H1 (cell line): ENCODE results near the gene BRPF1. TPM values are rescaled to one million over a fixed set of nuclear protein-coding genes. Genes with fewer than 3 reads are reported as not detected.

Source experiments
- CTCF ChIA-PET: fragments of 300-600 bp; sonication (Branson Sonifier 250); formaldehyde crosslinking; loops from one replicate; lab custom pipeline; 2021; ENCODE audit not compliant: partially characterized antibody; lab: Charles Lee
- POLR2A ChIA-PET: fragments of 300-600 bp; sonication (Branson Sonifier 250); formaldehyde crosslinking; loops from one replicate; lab custom pipeline; 2021; ENCODE audit warnings: inconsistent platforms; ENCODE audit not compliant: partially characterized antibody; lab: Charles Lee
- DNase-seq, 2 experiments: peaks; one replicate each; pipeline versions ENCODE4 v3.0.0 to v3.0.0-alpha.2; 2010 to 2022; ENCODE audit warnings: low spot score in 2 of 2, low read depth in 1 of 2, mixed read lengths in 1 of 2
- FAIRE-seq: peaks from 2 replicates; lab custom pipeline; 2011; peaks lifted over from hg19 to GRCh38; lab: Jason Lieb, UNC
- H2AFZ ChIP-seq: 2 replicates; pipeline ENCODE4 v1.8.1; 2012; ENCODE audit warnings: low read length, inconsistent platforms
- H2AK5ac ChIP-seq: 2 replicates; pipeline ENCODE4 v1.6.1; 2013; ENCODE audit warnings: low read depth, low read length
- H2BK120ac ChIP-seq: replicated peaks from 2 replicates; pipeline ENCODE3; 2013; ENCODE audit warnings: low read depth, low read length, inconsistent platforms
- H2BK12ac ChIP-seq: 2 replicates; pipeline ENCODE4 v1.6.1; 2013; ENCODE audit warnings: low read depth, low read length
- H2BK15ac ChIP-seq: 2 replicates; pipeline ENCODE4 v1.6.1; 2013; ENCODE audit warnings: low read length
- H2BK20ac ChIP-seq: 2 replicates; pipeline ENCODE4 v1.6.1; 2013; ENCODE audit warnings: low read length
- H2BK5ac ChIP-seq: 2 replicates; pipeline ENCODE4 v1.6.1; 2013; ENCODE audit warnings: low read depth, low read length
- H3K14ac ChIP-seq: 2 replicates; pipeline ENCODE4 v1.6.1; 2013; ENCODE audit warnings: inconsistent platforms; ENCODE audit not compliant: insufficient read length
- H3K18ac ChIP-seq: 2 replicates; pipeline ENCODE4 v1.6.1; 2013; ENCODE audit warnings: low read length; ENCODE audit errors: extremely low read depth
- H3K23ac ChIP-seq: 2 replicates; pipeline ENCODE4 v1.6.1; 2013; ENCODE audit warnings: inconsistent platforms; ENCODE audit not compliant: insufficient read length
- H3K23me2 ChIP-seq: 2 replicates; pipeline ENCODE4 v1.6.1; 2013; ENCODE audit warnings: low read depth, low read length
- H3K27ac ChIP-seq: 2 replicates; pipeline ENCODE4 v1.6.1; 2011; ENCODE audit warnings: low read depth, low read length, inconsistent platforms
- H3K27me3 ChIP-seq, 4 experiments: replicated peaks in 1 of 4; 1 replicate in 1 of 4; 2 replicates in 3 of 4; pipeline versions ENCODE4 v1.6.1 to v1.8.1; 2011 to 2013; ENCODE audit warnings: low read length in 3 of 4, mild to moderate bottlenecking in 3 of 4, inconsistent platforms in 2 of 4, mixed read lengths in 2 of 4, moderate library complexity in 1 of 4; ENCODE audit not compliant: control insufficient read depth in 3 of 4, insufficient read depth in 3 of 4; ENCODE audit errors: extremely low read depth in 1 of 4
- H3K36me3 ChIP-seq, 4 experiments: 2 replicates each; pipeline versions ENCODE4 v1.6.1 to v1.8.1; 2011 to 2013; ENCODE audit warnings: mild to moderate bottlenecking in 4 of 4, low read length in 3 of 4, moderate library complexity in 2 of 4, control low read depth in 1 of 4, inconsistent platforms in 1 of 4; ENCODE audit not compliant: insufficient read depth in 4 of 4, control insufficient read depth in 2 of 4
- H3K4ac ChIP-seq: replicated peaks from 2 replicates; pipeline ENCODE3; 2013; ENCODE audit warnings: low read length, low read depth, mixed read lengths, inconsistent platforms; ENCODE audit not compliant: insufficient read length
- H3K4me1 ChIP-seq, 4 experiments: replicated peaks in 1 of 4; 1 replicate in 1 of 4; 2 replicates in 3 of 4; pipeline versions ENCODE4 v1.6.1 to v1.8.1; 2011 to 2013; ENCODE audit warnings: low read length in 3 of 4, inconsistent platforms in 2 of 4, mixed read lengths in 1 of 4; ENCODE audit not compliant: insufficient read depth in 4 of 4, control insufficient read depth in 3 of 4
- H3K4me2 ChIP-seq, 2 experiments: 2 replicates each; pipeline versions ENCODE4 v1.6.1 to v1.8.1; 2011 to 2013; ENCODE audit warnings: low read depth in 2 of 2, low read length in 2 of 2, control low read depth in 1 of 2, inconsistent platforms in 1 of 2, mild to moderate bottlenecking in 1 of 2; ENCODE audit not compliant: insufficient read depth in 1 of 2
- H3K4me3 ChIP-seq, 4 experiments: fragments of 200-600, 300-600 bp in 1 of 4; sonication (generic), shearing (Covaris generic), sonication (Bioruptor Twin) in 1 of 4; 2 replicates each; pipeline versions ENCODE4 v1.5.1 to v1.8.1; 2011 to 2016; ENCODE audit warnings: low read length in 4 of 4, low read depth in 3 of 4, control low read depth in 2 of 4, inconsistent platforms in 2 of 4, mild to moderate bottlenecking in 2 of 4, mixed read lengths in 1 of 4, moderate library complexity in 1 of 4; ENCODE audit not compliant: insufficient read depth in 2 of 4; ENCODE audit errors: extremely low read depth in 1 of 4
- H3K56ac ChIP-seq: replicated peaks from 2 replicates; pipeline ENCODE3; 2013; ENCODE audit warnings: low read depth, mild to moderate bottlenecking, mixed read lengths, low read length, inconsistent platforms; ENCODE audit not compliant: insufficient read length
- H3K79me1 ChIP-seq: 2 replicates; pipeline ENCODE4 v1.6.1; 2013; ENCODE audit warnings: low read depth, low read length, control low read depth
- H3K79me2 ChIP-seq, 2 experiments: 2 replicates each; pipeline versions ENCODE4 v1.6.1 to v1.8.1; 2012 to 2013; ENCODE audit warnings: low read length in 2 of 2, mild to moderate bottlenecking in 2 of 2, inconsistent platforms in 1 of 2; ENCODE audit not compliant: insufficient read depth in 2 of 2, control insufficient read depth in 1 of 2
- H3K9ac ChIP-seq, 4 experiments: replicated peaks in 1 of 4; 1 replicate in 1 of 4; 2 replicates in 3 of 4; pipeline versions ENCODE4 v1.6.1 to v1.8.1; 2011 to 2013; ENCODE audit warnings: low read depth in 3 of 4, low read length in 3 of 4, control low read depth in 2 of 4, mild to moderate bottlenecking in 2 of 4, moderate library complexity in 2 of 4, inconsistent platforms in 1 of 4; ENCODE audit errors: extremely low read depth in 1 of 4
- H3K9me3 ChIP-seq, 2 experiments: 2 replicates each; pipeline versions ENCODE4 v1.6.1 to v1.8.1; 2012 to 2013; ENCODE audit warnings: mild to moderate bottlenecking in 2 of 2, moderate library complexity in 2 of 2, control low read depth in 1 of 2, inconsistent platforms in 1 of 2, low read depth in 1 of 2, low read length in 1 of 2, mixed read lengths in 1 of 2; ENCODE audit not compliant: insufficient read depth in 2 of 2
- H4K20me1 ChIP-seq, 2 experiments: replicated peaks in 1 of 2; 2 replicates each; pipeline versions ENCODE3 to v1.8.1; 2011 to 2013; ENCODE audit warnings: inconsistent platforms in 2 of 2, low read length in 2 of 2, mild to moderate bottlenecking in 1 of 2; ENCODE audit not compliant: insufficient read depth in 2 of 2, control insufficient read depth in 1 of 2
- H4K5ac ChIP-seq: 2 replicates; pipeline ENCODE4 v1.6.1; 2013; ENCODE audit warnings: low read length, low read depth, mixed read lengths, inconsistent platforms; ENCODE audit not compliant: insufficient read length
- H4K8ac ChIP-seq: 2 replicates; pipeline ENCODE4 v1.8.0; 2013; ENCODE audit warnings: mild to moderate bottlenecking, moderate library complexity, low read length, inconsistent platforms; ENCODE audit not compliant: insufficient read depth; ENCODE audit errors: extremely low read depth
- H4K91ac ChIP-seq: replicated peaks from 2 replicates; pipeline ENCODE3; 2013; ENCODE audit warnings: low read length, mixed read lengths, inconsistent platforms; ENCODE audit not compliant: insufficient read length
- WGBS, 2 experiments: shearing (Covaris generic) in 1 of 2; methylation state at CpG; one replicate each; pipeline versions ENCODE4 v1.1.6 to v1.1.7; 2013 to 2015; ENCODE audit warnings: low lambda C conversion rate in 2 of 2, mixed read lengths in 2 of 2, inconsistent platforms in 1 of 2, low coverage in 1 of 2, missing lambda C conversion rate in 1 of 2; ENCODE audit not compliant: insufficient replicate concordance in 2 of 2, insufficient coverage in 1 of 2, insufficient read length in 1 of 2; ENCODE audit errors: extremely low coverage in 1 of 2, missing lambda C conversion rate in 1 of 2; 5-methylcytosine and 5-hydroxymethylcytosine counted together
- polyA plus RNA-seq, 7 experiments: library from polyadenylated mRNA; depleted of rRNA in 3 of 7; stranded (reverse) in 5 of 7; unstranded in 2 of 7; fragments of >200 nt in 5 of 7; fragments of 200-250 nt in 2 of 7; gene quantifications; 1 replicate in 5 of 7; 2 replicates in 1 of 7; 4 replicates in 1 of 7; pipeline versions ENCODE4 v1.2.1 to v1.2.3, GENCODE V29; 2011 to 2013; ENCODE audit warnings: missing spikeins in 2 of 7, mixed read lengths in 2 of 7
- total RNA-seq: library from RNA; stranded (reverse); fragmentation: NEBNext Ultra II Directional; extraction: Animal tissue kit (Norgen Biotek cat#: 25700); gene quantifications from 2 replicates; pipeline ENCODE4 v1.2.1, GENCODE V29; 2021

BRPF1 gene
- total and polyA plus RNA-seq, 2 of the 8 experiments (the other 6 are each of a cell fraction or from before 2014, with no cell fraction given) = 11.3 to 21.7 TPM

DNA sequence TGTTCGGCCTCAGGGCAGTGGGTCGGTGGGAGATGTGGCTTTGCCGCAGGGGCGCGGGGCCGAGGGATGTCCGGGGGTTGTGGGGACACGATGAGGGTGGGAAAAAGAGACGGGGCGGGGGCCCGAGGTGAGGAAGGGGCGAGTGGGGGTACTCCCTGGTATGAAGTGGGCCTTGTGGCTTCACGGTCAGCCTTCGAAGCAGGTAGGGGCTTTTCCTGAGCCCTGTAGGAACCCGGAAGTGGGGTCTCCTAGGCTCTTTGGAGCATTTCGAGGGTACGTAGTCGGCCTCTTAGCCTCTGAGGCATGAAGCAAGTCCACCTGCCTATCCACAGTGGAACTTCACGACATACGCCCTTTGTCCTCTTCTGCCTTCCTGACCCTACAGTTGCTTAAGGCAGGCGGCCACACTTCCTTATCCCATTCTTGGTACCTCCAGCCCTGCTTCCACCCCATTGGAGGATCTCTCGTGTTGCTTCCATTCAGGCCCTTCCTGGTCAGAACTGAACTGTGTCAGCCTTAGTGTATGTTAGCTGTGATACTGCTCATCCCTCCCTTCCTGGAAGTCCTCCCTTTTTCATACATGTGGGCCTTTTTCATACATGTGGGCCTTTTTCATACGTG lies 61.7 kb downstream of the BRPF1 start:
- Histone ChIP-seq H4K20me1 (no peaks in the 10 kb centered on the region), H3K9ac (peak overlapping the region; percentile 94 to 99 (median 96)), H3K36me3 (peaks cover 3 to 33% (median 20%) of the 10 kb centered on the region in 4 experiments; a peak in 7 of 8 replicates), H4K91ac (peak overlapping the region; percentile 62), H3K14ac (no peak overlapping the region), H3K4me3 (peak overlapping the region; percentile 89 to 98 (median 95)), H2AFZ (no peak overlapping the region), H3K79me1 (peaks cover 9% of the 10 kb centered on the region), H2BK15ac (peak overlapping the region; percentile 34; the same call in 1 of the 2 replicates), H2BK12ac (peak overlapping the region; percentile 81; the same call in 1 of the 2 replicates), H3K18ac (peak overlapping the region; percentile 62; the same call in 1 of the 2 replicates), H2BK120ac (no peak overlapping the region), H2AK5ac (peak overlapping the region; percentile 94; the same call in 1 of the 2 replicates), H3K23ac (peak overlapping the region; percentile 57), H3K79me2 (peaks cover 0 to 40% of the 10 kb centered on the region in 2 experiments; a peak in 2 of 4 replicates), H3K4me1 (peaks cover 0 to 8% (median 0%) of the 10 kb centered on the region in 4 experiments; a peak in 2 of 7 replicates), H4K8ac (peak overlapping the region; percentile 95), H3K9me3 (no peaks in the 10 kb centered on the region), H2BK5ac (peak overlapping the region; percentile 97), H3K56ac (no peak overlapping the region), H4K5ac (peak overlapping the region; percentile 41), H3K27me3 (no peaks in the 10 kb centered on the region), H2BK20ac (no peak overlapping the region), H3K23me2 (peaks cover 8% of the 10 kb centered on the region), H3K27ac (peak overlapping the region; percentile 98), H3K4ac (peak overlapping the region; percentile 1), H3K4me2 (peak overlapping the region; percentile 83 to 96)
- POLR2A ChIA-PET = interaction anchor here (0.7 to 5.5 kb wide), 23 partner anchors 9 to 1420 kb away, joined by 3 to 71 read pairs (median 4); partner anchors contain the start of genes BRPF1, CAMK1, CRELD1 and EMC3
- CTCF ChIA-PET = interaction anchor here (0.6 to 1.2 kb wide), 7 partner anchors 9 to 339 kb away, joined by 3 to 6 read pairs (median 3); partner anchors contain the start of gene OGG1
- 3% methylated on average over 11 of the region's 23 CpGs; no CpG with 5 or more reads in 1 of the 2 experiments for WGBS, 2 experiments
- no peak for FAIRE-seq
- DNase-seq = no peak
